GM12875 (cell line): ENCODE data around the gene KRT79.

ENCODE experiments used
- H3K4me3 ChIP-seq: one replicate; pipeline ENCODE4 v1.5.1; 2011; ENCODE audit warnings: low read depth, low read length, control low read depth
- TF ChIP-seq, protein P1 (sequence below): IDR thresholded peaks from 2 replicates; pipeline ENCODE4 v1.5.1; 2011; ENCODE audit warnings: low read depth, mild to moderate bottlenecking, control low read depth, inconsistent platforms, low read length, moderate library complexity, borderline replicate concordance; ENCODE audit not compliant: insufficient read depth

KRT79 gene

DNA sequence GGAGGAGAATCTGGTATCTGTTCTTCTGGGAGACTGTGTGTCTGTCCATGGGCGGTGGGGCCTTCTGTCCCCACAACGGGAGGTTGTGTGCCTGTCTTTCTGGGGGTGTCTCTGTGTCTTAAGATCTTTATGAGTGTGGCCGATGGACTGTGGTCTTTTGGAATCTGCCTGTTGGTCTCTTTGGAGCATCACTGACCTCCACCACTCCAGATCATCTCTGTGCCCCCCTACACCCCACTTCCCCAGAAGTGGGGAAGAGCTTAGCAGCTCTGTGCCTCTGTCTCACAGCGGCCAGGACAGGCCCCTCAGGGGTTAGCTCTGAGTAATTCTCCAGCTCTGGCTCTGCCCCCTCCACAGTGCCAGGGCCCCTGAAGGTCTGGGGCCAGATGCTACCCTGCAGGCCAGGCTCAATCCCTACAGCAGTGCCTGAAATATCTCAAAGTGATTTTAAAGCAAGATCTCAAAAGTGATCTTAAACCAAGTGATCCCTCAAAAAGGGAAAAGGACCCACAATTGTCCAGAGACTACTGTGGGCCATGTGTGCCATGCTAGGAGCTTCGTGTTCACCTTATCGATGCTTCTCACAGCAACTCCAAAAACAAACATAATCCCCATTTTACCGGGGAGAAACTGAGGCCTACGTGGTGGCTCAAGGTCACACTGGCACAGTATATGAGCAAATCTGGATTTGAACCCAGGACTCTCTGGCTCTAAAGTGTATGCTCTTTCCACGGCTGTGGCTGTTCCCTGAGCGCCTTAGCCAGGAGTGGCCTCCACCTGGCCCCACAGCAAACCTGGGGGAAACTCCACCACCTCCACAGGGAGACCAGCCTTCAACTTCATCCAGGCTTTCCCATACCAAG, 40.7 kb upstream of the KRT79 start:
- no peak overlapping the region for H3K4me3 ChIP-seq
- TF ChIP-seq, protein P1, sequence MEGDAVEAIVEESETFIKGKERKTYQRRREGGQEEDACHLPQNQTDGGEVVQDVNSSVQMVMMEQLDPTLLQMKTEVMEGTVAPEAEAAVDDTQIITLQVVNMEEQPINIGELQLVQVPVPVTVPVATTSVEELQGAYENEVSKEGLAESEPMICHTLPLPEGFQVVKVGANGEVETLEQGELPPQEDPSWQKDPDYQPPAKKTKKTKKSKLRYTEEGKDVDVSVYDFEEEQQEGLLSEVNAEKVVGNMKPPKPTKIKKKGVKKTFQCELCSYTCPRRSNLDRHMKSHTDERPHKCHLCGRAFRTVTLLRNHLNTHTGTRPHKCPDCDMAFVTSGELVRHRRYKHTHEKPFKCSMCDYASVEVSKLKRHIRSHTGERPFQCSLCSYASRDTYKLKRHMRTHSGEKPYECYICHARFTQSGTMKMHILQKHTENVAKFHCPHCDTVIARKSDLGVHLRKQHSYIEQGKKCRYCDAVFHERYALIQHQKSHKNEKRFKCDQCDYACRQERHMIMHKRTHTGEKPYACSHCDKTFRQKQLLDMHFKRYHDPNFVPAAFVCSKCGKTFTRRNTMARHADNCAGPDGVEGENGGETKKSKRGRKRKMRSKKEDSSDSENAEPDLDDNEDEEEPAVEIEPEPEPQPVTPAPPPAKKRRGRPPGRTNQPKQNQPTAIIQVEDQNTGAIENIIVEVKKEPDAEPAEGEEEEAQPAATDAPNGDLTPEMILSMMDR: no peak

DNA sequence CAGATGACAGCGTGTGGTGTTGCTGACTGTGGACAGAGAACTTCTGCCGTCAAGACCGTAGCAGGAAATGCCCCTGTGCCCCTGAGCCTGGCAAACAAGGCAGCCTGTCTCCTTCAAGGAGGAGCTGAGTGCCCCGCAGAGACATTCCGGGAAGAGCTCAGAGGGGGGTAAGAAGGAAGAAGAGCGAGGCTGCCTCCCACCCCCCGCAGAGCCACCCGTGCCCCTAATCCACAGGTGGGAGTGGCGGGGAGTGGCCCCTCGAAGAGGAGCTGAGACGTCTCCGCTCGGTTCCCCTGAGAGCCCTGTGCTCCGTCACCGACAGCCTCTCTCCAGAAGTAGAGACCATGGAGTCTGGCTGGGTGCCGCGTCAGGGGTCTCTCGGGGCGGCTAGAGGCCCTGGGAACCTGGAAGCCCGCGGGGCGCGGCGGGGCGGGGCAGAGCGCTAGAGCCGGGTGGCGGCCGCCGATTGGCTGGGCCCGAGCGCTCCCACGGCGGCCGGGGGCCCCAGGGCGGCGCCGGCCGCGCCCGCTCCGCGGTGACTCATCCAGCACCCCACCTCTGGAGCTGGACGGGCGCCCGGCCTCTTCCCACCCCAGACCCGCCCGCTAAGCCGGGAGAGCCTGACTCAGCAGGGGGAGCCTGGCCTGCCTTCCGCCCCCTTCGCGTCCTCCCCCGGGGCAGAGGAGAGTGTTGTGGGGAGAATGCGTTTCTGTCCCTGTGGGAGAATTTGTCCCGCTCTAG, 39.9 kb upstream of the KRT79 start:
- TF ChIP-seq, protein P1: no peak
- H3K4me3 ChIP-seq: no peak overlapping the region

GRCh38 chr12:52873513-52873831, 39.4 kb upstream of the KRT79 start:
- H3K4me3 ChIP-seq: no peak overlapping the region
- TF ChIP-seq, protein P1: no peak

DNA sequence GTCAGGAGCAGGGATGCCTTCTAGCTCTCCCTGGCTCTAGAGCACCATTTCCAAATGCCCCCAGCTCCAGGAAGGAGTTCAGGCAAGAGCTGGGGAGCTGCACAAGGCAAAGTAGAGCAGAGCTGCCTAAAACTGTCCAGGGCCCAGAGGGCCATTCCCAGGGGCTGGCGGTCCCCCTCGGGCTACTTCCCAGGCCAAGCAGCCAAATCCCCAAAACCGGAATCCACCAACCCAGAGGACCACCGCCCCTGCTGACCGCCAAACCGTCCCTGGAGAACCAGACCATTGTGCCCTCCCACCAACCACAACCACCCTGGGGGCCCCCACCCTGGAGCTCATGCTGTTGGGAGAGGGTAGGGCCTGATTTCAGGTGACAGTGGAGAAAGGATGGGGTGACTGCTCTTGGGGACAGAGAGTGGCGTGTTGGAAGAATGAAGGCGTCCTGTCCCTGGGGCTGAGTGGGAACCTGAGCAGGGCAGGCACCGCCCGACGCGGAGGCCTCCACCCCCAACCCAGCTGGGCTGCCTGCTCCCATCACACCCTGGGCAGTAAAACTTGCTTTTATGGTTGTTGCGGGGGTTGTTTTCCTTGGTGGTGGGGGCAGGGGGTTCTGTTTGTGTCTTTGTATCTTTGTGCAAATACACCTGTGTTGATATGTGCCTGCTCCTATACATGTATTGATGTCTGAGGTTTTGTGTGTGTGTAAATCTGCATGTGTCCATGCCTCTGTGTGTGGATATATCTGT, 38.7 kb upstream of the KRT79 start:
- no peak overlapping the region for H3K4me3 ChIP-seq
- TF ChIP-seq, protein P1: no peak

DNA sequence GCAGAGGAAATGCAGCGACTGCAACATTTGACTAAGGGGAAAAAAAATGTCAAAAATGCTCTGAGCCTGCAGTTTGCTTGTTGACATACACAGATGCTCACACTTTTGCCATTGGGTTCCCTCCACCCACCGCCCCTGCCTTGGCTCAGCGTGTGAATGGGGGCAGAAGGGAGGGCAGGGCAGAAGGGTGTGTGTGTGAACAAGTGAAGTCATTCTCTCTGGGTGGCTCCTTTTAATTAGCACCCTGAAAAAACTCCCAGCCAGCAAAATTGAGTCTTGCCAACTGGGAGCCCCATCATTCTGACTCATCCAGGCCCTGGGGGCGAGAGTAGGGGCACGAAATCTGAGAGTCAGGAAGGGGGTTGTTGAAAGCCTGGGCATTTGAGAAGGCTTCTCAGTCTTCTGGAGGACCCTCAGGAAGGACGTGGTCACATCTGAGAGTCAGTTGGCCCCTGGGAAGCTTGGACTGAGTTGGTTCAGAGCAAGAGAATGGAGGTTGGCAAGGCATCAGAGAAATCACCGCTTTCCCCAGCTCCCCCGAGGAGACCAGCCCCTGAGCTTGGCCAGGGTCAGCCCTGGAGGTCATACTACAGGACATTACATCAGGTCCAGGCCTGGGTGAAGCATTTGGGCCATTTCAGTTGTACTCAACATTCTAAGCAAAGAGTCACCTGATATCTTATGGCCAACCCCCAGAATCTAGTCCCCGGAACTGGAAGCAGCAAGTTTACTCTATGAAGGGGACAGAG, 37.4 kb upstream of the KRT79 start:
- H3K4me3 ChIP-seq: no peak overlapping the region
- TF ChIP-seq, protein P1: no peak

- H3K4me3 ChIP-seq: no peak overlapping the region
- TF ChIP-seq, protein P1: peak; percentile 86
Observed at GRCh38 chr12:52870361-52871290, 36.5 kb upstream of the KRT79 start.
